HG02642 (cell line): ENCODE measurements around the gene TRMT61A.
"Not testable (repeated sequence)": the region's sequence is repeated elsewhere in the genome, so short reads cannot be mapped to it uniquely, and the experiment has no call there.

ENCODE experiments used
- ATAC-seq: cut with Tn5 transposase; IDR thresholded peaks from one replicate; pipeline ENCODE4 v1.9.1; 2021; ENCODE audit warnings: mild to moderate bottlenecking; ENCODE audit not compliant: unreplicated experiment, poor library complexity

The TRMT61A gene

DNA sequence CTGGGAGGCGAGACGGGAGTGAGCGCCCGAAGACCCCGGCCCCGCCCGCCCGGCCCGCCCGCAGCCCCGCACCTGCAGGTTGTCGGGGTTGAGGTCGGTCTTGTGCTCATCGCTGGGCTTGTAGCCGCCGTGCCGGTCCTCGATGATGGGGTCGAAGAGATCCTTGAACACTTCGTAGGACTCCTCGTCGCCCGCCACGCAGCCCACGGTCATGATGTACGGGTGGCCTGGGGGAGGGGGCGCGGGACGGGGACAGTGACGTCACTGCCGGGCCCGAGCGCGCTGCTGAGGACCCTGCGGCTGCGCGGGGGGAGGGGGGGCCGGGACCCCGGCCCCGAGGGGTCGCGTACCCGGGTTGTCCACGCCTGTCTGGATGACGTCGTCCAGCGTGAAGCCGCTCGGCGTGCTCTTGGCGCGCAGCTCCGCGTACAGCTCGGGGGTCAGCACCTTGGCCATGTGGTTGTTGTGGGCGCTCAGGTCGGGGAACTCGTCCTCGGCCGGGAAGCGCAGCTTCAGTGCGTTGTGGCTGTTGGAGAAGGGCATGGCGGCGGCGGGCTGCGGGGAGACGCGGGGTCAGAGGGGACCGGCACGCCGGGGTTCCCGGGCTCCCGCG is 6.9 kb upstream of the TRMT61A start:
- no peak for ATAC-seq

DNA sequence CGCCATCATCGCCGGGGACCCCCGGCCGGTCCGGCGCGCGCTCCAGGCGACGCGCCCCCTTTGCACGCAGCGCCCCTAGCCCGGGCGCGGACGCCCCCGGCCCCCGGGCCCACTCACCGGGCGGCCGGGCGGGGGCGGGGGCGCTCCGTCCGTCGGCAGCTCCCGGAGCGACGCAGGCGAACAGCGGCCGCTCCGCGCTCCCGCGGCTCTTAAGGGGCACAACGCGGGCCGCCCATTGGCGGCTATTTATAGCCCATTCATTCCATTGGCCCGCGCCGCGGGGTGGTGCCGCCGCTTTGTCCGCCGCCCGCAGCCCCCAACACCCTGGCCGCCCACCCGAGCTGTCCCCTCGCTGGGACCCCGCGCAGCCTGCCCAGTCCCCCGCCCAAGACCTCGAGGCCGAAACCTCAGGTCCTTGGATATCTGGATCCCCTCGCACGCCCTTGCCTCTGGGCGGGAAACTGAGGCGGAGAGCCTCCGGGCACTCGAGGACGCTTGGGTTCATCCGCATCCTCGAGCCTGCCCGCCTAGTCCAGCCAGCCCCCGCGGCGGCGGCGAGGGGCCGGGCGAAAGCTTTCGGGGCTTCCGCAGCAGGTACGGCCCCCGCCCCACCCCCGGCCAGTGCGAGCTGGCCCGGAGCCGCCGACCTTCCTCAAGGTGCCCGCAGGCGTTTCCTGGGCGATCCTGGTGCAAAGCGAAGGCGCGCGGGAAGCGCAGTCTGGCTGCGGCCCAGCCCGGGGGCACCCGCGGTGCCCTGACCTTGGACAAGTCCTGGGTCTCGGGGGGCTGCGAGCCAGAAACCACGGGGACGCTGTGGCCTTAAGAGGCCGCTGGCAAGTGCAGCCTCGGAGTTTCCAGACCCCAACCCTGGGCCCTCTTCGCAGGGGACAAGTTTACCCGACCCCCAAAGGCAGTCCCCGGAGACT is 6.1 kb upstream of the TRMT61A start, which contains the start of gene CKB:
TSS of gene CKB (minus strand) at position 182 of the 926 bp plus-strand sequence. CDS start 337 bp downstream, outside the sequence.
- ATAC-seq = no peak

DNA sequence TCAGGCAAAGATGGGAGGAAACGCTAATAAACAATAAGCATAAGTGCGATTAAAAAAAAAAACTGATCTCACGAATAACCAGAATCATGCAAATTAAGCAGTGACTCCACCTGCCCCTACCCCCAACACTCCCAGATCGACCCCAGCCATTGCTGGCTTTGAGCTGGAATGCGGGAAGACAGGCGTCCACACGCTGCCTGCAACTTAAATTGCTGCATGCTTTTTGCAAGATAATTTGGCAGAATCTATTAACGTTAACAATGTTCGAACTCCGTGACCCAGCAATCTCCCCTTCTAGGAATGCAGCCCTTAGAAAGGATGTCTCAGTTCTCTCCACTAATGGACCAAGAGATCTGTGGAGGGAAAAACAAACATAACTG is 5.4 kb upstream of the TRMT61A start:
- ATAC-seq = no peak

DNA sequence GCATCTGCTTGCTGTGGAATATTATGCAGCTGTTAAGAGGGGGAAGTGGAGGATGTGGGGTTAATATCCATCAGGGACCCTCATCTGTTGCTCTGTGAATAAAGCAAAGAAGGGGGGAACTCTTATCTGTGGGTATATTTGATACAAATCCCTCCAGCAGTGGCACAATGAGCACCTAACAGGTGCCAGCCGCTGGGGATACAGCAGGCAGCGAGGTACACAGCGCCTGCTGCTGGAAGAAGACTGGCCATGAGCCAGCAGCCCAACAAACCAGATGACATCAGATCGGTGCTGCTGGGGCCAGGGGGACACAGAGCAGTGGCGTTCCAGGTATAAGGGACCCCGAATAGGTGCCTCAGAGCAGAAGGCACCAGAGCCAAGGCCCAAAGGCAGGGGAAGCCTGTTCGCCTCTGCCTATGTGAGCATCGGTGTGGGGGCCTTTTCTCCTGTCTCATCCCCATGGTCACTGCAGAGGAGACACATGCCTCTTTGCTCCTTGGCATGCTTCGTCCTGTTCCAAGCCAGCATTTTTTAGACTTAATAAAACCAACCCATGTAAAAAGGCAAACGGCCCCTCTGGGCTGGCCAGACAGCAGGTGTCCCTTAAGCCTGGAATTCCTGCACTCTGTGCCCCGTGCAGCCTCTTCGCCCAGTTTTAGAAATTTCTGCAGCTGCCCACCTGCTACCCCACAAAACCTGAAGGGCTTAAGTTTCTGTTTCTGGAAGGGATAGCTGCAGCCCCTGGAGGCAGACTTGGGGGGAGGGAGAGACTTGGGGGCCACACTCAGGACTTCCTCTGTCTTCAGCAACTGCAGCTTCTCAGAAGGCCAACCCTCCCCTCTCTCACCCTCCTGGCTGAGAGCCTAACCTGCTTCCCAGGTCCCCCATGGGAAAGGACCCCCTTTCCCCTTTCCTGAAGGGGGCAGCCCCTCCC is 4.7 kb upstream of the TRMT61A start:
- ATAC-seq = no peak

DNA sequence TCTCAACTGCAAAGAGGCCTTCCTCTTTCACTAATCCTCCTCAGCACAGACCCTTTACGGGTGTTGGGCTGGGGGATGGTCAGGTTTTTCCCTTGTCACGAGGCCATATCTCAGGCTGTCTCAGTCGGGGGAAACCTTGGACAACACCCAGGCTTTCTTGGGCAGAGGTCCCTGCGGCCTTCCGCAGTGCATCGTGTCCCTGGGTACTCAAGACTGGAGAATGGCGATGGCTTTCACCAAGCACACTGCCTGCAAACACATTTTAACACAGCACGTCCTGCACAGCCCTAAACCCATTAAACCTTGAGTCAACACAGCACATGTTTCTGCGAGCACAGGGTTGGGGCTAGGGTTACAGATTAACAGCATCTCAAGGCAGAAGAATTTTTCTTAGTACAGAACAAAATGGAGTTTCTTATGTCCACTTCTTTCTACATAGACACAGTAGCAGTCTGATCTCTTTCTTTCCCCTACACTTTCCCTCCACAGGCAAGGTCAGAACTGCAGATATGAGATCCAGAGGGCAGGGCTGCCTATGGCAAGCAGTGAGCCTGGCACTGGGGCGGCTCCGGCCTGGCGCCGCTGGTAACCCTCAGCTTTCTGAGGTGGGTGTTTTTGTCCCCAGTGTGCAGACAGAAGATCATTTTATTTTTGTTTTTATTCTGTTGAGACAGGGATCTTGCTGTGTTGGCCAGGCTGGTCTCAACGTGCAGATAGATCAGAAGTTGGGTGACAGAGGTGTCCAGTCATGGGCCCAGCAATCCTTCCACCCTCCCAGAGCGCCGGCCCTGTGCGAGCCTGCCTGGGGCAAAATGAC is 3.4 kb upstream of the TRMT61A start:
- ATAC-seq = not testable (repeated sequence)

DNA sequence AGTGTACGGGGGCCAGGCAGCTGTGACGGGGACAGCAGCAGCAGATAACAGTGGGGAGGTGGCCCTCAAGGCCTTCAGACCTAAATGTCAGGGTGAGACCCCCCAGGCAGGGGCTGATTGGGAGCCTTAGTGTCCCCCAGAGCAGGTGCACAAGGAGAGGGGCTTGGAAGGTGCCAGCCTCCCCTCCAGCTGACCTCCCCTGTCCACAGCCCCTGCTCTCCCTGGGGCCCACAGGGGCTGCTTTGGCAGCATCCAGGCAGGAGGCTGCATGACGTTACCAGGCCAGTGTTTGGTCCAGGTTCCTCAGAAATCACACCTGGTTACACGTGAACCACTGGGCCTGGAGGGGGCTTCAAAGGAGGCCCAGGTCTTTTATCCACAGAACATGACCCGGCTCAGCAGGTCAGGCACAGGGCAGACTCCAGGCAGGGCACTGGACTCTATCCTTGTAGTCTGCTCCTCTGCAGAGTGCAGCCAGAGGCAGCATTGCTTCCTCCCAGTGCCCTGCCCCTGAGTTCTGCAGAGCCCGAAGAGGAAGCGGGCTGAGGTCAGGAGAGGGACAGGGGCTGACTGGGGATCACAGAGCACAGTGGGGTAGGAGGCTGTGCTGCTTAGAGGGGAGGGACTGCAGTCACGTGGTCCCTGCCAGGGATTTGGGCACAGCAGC is 2.6 kb upstream of the TRMT61A start:
- no peak for ATAC-seq

DNA sequence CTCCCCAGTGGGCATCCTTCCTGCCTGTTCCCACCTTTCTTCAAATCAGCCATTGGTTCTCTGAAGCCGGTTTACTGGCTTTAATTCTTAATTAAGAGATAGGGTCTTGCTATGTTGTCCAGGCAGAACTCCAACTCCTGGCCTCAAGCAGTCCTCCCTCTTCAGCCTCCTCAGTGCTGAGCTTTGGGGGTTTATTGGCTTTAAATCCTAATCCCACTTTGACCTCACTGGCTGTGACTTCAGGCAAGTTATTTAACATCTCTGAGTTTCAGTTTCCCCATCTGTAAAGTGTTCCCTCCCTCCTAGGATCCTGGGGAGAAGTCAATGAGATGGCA is 2.1 kb upstream of the TRMT61A start:
- no peak for ATAC-seq

DNA sequence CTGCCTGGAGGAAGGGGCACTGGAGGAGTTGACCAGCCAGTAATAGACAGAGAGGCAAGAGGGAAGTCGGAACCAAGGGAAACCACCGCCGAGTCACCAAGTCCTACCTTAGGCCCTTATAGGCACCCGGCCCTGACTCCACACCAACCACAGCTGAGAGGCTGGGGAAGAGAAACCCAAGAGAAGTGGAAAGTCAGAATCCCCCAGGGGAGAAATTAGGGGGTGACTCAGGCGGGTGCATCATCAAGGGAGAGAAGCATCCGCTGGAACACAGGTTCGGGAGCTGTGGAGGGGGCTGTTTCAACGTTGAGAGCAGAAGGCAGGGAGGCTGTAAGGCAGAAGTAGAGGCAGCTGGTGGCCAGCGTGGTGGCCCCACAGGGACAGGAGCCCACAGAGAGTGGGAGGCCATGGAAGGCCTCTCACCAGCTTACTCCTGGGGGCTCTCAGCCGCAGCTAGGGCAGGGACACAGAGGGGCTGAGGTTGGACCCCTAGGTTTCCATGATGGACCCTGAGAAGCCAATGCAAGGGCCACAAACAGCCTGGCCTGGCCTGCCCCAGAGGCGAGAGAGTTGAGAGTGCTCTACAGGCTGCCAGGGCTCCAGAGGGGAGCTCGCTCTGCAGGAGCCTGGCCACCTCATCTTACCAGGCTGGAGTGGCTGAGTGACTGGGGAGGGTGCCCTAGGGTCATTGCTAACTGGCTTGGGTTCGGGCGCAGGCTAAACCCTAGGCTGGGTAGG is 1.4 kb upstream of the TRMT61A start:
- peak; percentile 55 for ATAC-seq

DNA sequence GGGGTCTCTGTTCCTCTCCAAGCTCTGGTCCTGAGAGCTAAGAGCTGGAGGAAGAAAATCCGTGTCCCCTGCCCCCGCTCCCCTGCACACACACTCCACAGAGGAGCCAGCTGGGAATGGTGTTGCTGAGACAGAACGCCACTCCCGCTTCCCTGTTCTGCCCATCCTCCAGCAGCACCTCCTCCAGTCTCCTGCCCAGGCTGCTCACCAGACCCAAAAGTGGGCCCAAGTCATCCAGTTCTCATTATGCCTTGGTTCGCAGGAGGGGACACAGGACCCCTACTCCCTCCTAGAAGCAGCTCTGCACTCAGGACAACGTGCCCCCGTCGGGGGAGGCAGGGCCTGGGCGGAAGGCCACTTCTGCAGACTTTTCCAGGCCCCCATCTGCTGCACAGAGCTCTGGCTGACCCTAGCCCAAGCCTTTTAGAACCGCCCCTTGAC is 830 bp upstream of the TRMT61A start:
- ATAC-seq = no peak

DNA sequence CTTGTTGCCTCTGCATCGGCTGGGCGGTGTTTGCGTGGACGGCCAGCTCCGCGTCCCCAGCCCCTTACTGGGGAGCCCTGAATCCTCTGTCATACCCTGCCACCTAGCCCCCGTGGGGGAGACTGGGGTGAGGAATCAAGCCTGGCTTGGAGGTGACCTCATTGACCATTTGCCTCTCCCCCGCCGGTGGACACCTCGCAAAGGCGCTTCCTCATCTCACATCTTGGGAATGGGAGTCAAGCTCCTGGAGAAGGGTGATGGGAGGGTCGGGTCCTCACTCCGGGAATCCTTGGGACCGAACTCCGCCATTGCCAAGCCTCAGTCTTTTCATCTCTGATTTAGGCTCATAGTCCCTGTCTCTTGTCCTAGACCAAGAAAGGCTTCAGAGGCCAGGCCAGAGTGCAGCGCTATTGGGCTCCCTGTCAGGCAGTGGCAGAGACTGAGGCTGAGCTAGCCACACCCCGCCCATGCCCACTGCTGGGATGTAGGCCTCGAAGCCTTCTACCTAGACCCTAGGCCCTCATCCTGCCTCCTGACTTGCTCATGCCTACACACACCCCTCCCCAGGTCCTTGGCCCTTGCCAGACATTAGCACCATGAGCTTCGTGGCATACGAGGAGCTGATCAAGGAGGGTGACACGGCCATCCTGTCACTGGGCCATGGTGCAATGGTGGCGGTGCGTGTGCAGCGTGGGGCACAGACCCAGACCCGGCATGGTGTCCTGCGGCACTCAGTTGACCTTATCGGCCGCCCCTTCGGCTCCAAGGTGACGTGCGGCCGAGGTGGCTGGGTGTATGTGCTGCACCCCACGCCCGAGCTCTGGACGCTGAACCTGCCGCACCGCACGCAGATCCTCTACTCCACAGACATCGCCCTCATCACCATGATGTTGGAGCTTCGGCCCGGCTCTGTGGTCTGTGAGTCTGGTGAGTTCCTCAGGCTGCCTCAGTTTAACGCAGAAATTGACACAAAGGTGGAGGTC is 678 bp downstream of the TRMT61A start:
- ATAC-seq = no peak

DNA sequence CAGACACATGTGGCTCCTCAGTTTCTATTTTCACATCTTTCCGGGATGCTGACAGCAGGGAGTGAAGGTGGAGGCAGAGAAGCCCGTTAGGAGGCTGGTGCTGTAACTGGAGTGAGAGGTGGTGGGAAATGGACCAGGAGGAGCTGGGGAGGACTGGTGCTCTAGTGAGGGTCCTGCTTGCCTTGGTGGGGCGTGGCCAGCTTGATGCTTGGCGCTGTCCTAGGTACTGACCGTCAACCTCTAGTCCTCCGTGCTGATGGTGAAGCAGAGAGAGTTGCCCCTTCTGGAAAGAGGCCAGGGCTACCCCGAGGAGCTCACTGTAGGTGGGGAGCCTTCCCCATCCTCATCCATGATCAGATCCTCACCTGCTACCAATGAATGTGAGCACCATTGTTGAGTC is 1.4 kb downstream of the TRMT61A start:
- ATAC-seq = no peak

DNA sequence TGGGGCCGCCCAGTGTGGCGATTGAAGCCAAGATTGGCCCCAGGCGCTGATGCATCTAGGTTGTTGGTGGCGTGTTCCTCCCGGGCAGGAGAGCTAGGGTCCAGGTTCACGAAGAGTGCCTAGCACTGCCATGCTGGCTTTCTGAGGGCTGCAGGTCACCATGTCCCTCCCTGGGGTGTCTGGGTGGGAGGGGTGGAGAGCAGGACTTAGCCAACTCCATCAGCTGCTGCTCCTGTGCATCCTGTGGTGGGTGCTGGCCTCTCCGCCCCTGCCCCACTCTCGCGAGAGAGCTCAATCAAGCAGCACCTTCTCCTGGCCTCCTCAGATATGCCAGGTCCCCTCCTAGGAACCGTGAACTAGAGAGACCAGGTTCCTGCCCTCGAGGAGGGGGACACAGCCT is 1.8 kb downstream of the TRMT61A start:
- ATAC-seq = no peak

DNA sequence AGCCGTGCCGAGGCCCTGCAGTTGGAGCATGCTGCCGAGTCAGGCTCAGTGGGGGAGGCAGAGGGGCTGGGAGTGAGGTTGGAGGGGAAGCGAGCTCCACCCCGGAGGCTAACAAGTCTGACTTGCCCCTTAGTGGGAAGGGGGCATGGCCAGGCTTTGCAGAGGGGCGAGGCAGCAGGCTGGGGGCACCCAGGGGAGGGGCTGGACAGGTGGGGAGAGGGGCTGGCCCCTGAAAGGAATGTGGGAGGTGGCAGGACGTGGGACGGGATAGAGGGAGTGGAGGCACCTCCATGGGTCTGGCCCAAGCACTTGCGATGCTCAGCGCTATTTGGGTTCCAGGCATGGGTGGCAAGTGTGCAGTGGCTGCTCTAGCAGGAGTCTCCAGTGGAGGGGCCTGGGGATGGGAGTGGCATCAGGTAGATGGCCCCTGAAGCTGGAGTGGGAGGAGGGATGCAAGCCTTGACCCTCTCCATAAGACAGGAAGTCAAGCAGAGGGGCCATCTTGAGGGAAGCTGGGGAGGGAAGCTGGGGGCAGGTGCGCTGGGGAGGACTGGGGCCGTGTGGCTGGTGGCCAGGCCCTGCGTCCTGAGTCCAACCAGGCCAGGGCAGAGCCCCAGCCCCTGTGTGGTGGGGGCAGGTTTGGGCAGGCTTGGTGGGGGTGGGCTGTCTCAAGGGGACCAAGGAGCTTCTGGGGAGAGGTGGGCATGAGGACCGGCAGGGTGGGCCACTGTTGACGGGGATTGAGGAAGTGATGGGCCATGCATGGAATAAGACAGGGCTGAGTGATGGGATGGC is 2.6 kb downstream of the TRMT61A start:
- no peak for ATAC-seq

DNA sequence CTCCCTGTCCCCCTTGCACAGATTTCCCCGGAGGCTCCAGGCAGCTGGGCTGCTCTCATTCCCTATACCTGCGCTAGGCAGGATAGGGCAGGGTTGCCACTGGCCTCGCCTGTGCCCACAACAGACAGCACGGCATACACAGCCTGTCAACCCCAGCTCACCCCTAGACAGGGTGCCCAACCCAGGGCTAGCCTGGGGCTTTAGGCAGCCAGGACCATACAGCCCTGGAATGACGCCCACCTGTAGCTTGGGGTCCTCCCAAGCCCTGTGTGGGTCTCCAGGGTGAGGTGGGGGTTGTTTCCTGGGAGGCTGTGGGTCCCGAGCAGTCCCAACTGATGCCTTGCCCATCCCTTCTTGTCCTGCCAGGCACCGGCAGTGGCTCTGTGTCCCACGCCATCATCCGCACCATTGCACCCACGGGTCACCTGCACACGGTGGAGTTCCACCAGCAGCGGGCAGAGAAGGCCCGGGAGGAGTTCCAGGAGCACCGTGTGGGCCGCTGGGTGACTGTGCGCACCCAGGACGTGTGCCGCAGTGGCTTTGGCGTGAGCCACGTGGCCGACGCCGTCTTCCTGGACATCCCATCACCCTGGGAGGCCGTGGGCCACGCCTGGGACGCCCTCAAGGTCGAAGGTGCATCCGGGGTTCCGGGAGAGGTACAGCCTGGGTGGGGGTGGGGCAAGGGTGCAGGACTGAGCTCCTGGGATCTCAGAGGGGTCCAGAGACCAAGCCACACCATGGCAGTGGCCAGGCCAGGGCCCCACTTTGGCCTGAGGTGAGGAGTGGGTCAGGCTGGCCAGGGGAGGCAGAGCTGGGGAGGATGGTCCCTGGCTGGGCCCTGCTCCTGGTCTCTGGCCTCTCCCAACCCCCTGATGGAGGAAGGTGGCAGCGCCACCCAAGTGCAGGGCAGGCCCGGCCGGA is 3.5 kb downstream of the TRMT61A start:
- ATAC-seq = no peak

DNA sequence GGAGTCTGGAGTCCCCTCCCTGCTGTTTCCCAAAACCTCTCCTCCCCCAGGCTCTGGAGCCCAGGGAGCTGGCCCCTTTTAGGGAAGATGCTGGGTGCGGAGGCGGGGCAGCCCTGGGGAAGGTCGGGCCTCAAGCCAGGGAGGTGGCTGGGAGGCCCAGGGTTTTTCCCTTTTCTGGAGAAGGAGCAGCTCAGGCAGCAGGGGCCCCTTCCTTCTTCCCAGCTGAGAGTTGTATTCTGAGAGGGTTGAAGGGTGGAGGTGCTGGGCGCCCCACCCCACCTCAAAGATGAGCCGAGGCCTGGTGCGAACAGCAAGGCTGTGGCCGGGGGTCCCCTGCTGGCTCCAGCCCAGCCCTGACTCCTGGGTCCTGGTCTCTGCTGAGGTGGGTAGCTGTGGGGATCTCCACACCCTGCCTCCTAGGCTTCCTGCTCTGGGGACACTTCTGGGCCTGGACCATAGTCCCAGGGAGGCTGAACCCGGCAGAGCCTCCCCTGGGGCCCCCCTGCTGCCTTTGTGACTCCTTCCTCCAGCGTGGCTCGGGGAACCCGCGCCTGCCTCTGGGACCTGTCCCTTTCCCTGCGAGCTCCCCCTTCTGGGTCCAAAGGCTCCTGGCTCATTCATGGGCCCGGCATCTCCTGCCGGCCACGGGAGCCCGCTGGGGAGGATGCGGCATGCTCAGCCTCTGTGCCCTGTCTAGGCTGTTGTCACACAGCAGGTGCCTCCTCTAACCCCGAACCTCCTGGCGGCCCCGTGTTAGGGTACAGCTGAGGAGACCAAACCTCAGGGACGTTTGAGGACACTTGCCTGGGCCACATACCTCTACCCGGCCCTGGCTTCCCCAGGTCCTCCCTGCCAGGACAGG is 4.4 kb downstream of the TRMT61A start:
- no peak for ATAC-seq
